Neuronal stem cell (in vitro differentiated cells): Measurements from ENCODE around the gene PANX2.
A peak's percentile ranks its signal among the peaks of the same experiment; 100 is the strongest.

Source experiments
- DNase-seq: peaks from one replicate; pipeline ENCODE4 v3.0.0-alpha.2; 2013; ENCODE audit warnings: low spot score
- H2AFZ ChIP-seq: one replicate; pipeline ENCODE4 v1.6.1; 2013; ENCODE audit warnings: mild to moderate bottlenecking, low read length, inconsistent platforms
- H2AK5ac ChIP-seq: 2 replicates; pipeline ENCODE4 v1.6.1; 2013; ENCODE audit warnings: low read depth, mild to moderate bottlenecking, inconsistent platforms, low read length, moderate library complexity, mixed read lengths
- H2BK120ac ChIP-seq: 2 replicates; pipeline ENCODE4 v1.6.1; 2013; ENCODE audit warnings: low read depth, mild to moderate bottlenecking, inconsistent platforms, low read length, moderate library complexity, mixed read lengths
- H2BK12ac ChIP-seq: one replicate; pipeline ENCODE4 v1.6.1; 2013; ENCODE audit warnings: low read length, inconsistent platforms
- H2BK15ac ChIP-seq: 2 replicates; pipeline ENCODE4 v1.6.1; 2013; ENCODE audit warnings: mild to moderate bottlenecking, low read length, inconsistent platforms, mixed read lengths
- H2BK5ac ChIP-seq: one replicate; pipeline ENCODE4 v1.6.1; 2013; ENCODE audit warnings: inconsistent platforms, mild to moderate bottlenecking, low read length, moderate library complexity
- H3K14ac ChIP-seq: one replicate; pipeline ENCODE4 v1.6.1; 2013; ENCODE audit warnings: low read length, inconsistent platforms
- H3K18ac ChIP-seq: 2 replicates; pipeline ENCODE4 v1.6.1; 2013; ENCODE audit warnings: low read length, inconsistent platforms
- H3K23ac ChIP-seq: 2 replicates; pipeline ENCODE4 v1.6.1; 2013; ENCODE audit warnings: low read depth, mild to moderate bottlenecking, mixed read lengths, low read length, inconsistent platforms; ENCODE audit not compliant: poor library complexity
- H3K27ac ChIP-seq: replicated peaks from 3 replicates; pipeline ENCODE4 v1.5.1; 2013; ENCODE audit warnings: low read length, inconsistent platforms
- H3K27me3 ChIP-seq, 3 experiments: 2 replicates each; pipeline ENCODE4 v1.6.1; 2013; ENCODE audit warnings: low read length in 3 of 3, mild to moderate bottlenecking in 2 of 3, inconsistent platforms in 1 of 3, low read depth in 1 of 3, mixed read lengths in 1 of 3, moderate library complexity in 1 of 3; ENCODE audit not compliant: control insufficient read depth in 3 of 3, insufficient read depth in 3 of 3
- H3K36me3 ChIP-seq, 2 donors: replicated peaks in 1 of 2; 2 replicates each; pipeline ENCODE4 v1.6.1; 2013; ENCODE audit warnings: low read length in 2 of 2; ENCODE audit not compliant: control insufficient read depth in 2 of 2, insufficient read depth in 2 of 2
- H3K4ac ChIP-seq: 2 replicates; pipeline ENCODE4 v1.6.1; 2013; ENCODE audit warnings: inconsistent platforms, mild to moderate bottlenecking, low read length, moderate library complexity
- H3K4me1 ChIP-seq, 2 donors: 1 replicate in 1 of 2; 2 replicates in 1 of 2; pipeline ENCODE4 v1.6.1; 2013; ENCODE audit warnings: low read length in 2 of 2, low read depth in 1 of 2; ENCODE audit not compliant: control insufficient read depth in 2 of 2, insufficient read depth in 1 of 2
- H3K4me2 ChIP-seq: one replicate; pipeline ENCODE4 v1.6.1; 2013; ENCODE audit warnings: mild to moderate bottlenecking, low read length, inconsistent platforms; ENCODE audit not compliant: insufficient read depth, poor library complexity, severe bottlenecking
- H3K4me3 ChIP-seq, 2 donors: 2 replicates each; pipeline ENCODE4 v1.5.1; 2013; ENCODE audit warnings: low read length in 2 of 2, mild to moderate bottlenecking in 2 of 2, inconsistent platforms in 1 of 2, moderate library complexity in 1 of 2
- H3K79me1 ChIP-seq: one replicate; pipeline ENCODE4 v1.6.1; 2013; ENCODE audit warnings: low read depth, mild to moderate bottlenecking, inconsistent platforms, low read length, moderate library complexity
- H3K9ac ChIP-seq: one replicate; pipeline ENCODE4 v1.6.1; 2013; ENCODE audit warnings: mild to moderate bottlenecking, low read depth, low read length, inconsistent platforms; ENCODE audit not compliant: poor library complexity
- H3K9me3 ChIP-seq, 2 donors: replicated peaks in 1 of 2; 2 replicates each; pipeline versions ENCODE3 to v1.6.1; 2013; ENCODE audit warnings: low read length in 2 of 2, mild to moderate bottlenecking in 2 of 2, inconsistent platforms in 1 of 2, low read depth in 1 of 2, mixed read lengths in 1 of 2, moderate library complexity in 1 of 2; ENCODE audit not compliant: control insufficient read depth in 2 of 2, insufficient read depth in 1 of 2
- H4K8ac ChIP-seq: one replicate; pipeline ENCODE4 v1.6.1; 2013; ENCODE audit warnings: low read depth, mild to moderate bottlenecking, inconsistent platforms, low read length, moderate library complexity
- H4K91ac ChIP-seq: one replicate; pipeline ENCODE4 v1.6.1; 2013; ENCODE audit warnings: low read length, low read depth, mild to moderate bottlenecking, inconsistent platforms; ENCODE audit not compliant: poor library complexity
- WGBS, 2 donors: extraction: QIAGEN DNeasy Blood & Tissue Kit; methylation state at CpG; one replicate each; pipeline ENCODE4 v1.1.7; 2013; ENCODE audit warnings: missing lambda C conversion rate in 2 of 2, mixed read lengths in 1 of 2; ENCODE audit not compliant: insufficient read length in 2 of 2, insufficient replicate concordance in 1 of 2; ENCODE audit errors: extremely low coverage in 2 of 2; 5-methylcytosine and 5-hydroxymethylcytosine counted together

PANX2 gene

DNA sequence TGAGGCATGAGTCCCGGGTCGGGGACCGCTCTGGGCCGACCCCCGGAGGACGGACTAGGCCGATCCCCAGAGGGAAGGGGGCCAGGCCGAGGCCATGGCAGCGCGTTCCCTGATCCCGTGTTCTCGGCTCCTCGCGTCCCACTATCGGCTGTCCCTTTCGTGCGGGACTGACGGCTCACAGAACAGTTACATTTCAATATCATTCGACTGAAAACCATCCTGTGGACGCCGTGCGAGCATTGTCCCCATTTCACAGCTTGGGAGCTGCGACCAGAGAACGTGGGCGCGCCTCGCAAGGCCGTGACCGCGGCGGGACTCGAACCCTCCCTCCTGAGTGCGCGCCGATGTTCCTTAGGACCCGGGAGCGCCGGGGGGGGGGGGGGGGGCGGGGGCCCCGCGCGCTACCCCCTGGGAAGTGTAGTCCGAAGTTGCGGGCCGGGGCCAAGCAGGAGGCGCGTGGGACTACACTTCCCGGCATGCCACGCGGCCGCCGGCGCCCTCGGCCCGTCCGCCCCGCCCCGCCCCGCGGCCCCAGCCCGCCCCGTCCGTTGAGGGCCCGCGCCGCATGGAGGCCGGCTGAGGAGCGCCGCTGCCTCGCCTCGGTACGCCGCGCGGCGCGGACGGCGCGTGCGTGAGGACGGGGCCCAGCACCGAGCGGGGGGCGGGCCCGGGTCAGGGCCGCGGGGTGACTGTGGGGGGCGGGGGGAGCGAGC is 15.0 kb downstream of the PANX2 start, which contains the start of gene TRABD:
Gene TRABD, plus strand, starts transcription at position 539 of the 713 bp plus-strand sequence. CDS start 7,148 bp downstream, outside the sequence.
- Histone ChIP-seq H2BK120ac (no peak within 1 kb of the TSS), H3K23ac (peak within 1 kb of the TSS; percentile 87), H2BK5ac (peak within 1 kb of the TSS; percentile 35), H3K14ac (peak within 1 kb of the TSS; percentile 89), H3K27ac (no peak within 1 kb of the TSS), H2AK5ac (peak within 1 kb of the TSS; percentile 96), H3K4me2 (peak within 1 kb of the TSS; percentile 74), H4K91ac (no peak within 1 kb of the TSS), H3K18ac (peak within 1 kb of the TSS; percentile 94), H3K36me3 (peaks cover 0 to 3% of the 10 kb centered on the region in 2 donors), H3K4ac (no peak within 1 kb of the TSS), H3K4me1 (peaks cover 6 to 16% of the 10 kb centered on the region in 2 donors), H2AFZ (peak within 1 kb of the TSS; percentile 91), H4K8ac (peak within 1 kb of the TSS; percentile 65), H3K4me3 (peak within 1 kb of the TSS; percentile 74 to 87), H3K79me1 (peaks cover 13% of the 10 kb centered on the region), H2BK12ac (peak within 1 kb of the TSS; percentile 84), H2BK15ac (peak within 1 kb of the TSS; percentile 98), H3K27me3 (peaks cover 0 to 12% (median 0%) of the 10 kb centered on the region in 3 experiments), H3K9ac (peak within 1 kb of the TSS; percentile 93), H3K9me3 (no peaks in the 10 kb centered on the region)
- DNase-seq: peak; percentile 81
- no CpG with 5 or more reads among the region's 90 CpGs for WGBS, 2 donors

DNA sequence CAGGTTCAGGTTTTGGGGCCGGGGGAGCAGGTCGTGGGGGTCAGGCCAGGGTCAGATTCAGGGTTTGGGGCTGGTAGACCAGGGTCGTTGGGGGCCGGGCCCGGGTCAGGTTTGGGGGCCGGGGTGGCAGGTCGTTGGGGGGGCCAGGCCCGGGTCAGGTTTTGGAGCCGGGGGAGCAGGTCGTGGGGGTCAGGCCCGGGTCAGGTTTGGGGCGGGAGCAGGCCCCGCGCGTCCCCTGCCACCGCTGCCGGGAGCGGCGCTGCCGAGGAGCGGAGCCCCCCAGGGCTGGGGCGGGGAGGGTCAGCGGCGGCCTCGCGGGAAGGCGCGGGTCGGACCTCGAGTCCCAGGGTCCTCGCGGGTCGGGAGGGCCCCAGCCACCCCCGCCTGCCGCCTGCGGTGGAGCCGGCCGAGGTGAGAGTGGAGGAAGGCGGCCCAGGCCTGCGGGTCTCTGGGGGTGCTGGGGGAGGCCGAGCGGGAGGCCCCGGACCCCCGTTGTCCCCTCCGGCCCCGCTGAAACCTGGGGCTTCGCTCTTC is 15.7 kb downstream of the PANX2 start:
- no peak for DNase-seq
- H3K23ac ChIP-seq: peak overlapping the region; percentile 73
- no peak overlapping the region for H2BK120ac ChIP-seq
- H2BK15ac ChIP-seq: no peak overlapping the region
- H3K36me3 ChIP-seq: peaks cover 0 to 3% of the 10 kb centered on the region in 2 donors
- H3K4me3 ChIP-seq: peak overlapping the region; percentile 74 to 87
- no peak overlapping the region for H3K4ac ChIP-seq
- H2BK12ac ChIP-seq: no peak overlapping the region
- peak overlapping the region; percentile 35 for H2BK5ac ChIP-seq
- H4K8ac ChIP-seq: no peak overlapping the region
- peak overlapping the region; percentile 93 for H3K9ac ChIP-seq
- H3K79me1 ChIP-seq: peaks cover 14% of the 10 kb centered on the region
- peak overlapping the region; percentile 74 for H3K4me2 ChIP-seq
- H3K27ac ChIP-seq: no peak overlapping the region
- H3K9me3 ChIP-seq: no peaks in the 10 kb centered on the region
- peak overlapping the region; percentile 37 for H2AK5ac ChIP-seq
- H2AFZ ChIP-seq: peak overlapping the region; percentile 83
- no peak overlapping the region for H4K91ac ChIP-seq
- H3K27me3 ChIP-seq: peaks cover 0 to 12% (median 0%) of the 10 kb centered on the region in 3 experiments
- peaks cover 6 to 16% of the 10 kb centered on the region in 2 donors for H3K4me1 ChIP-seq
- no CpG with 5 or more reads among the region's 47 CpGs for whole genome bisulfite sequencing, 2 donors
- H3K18ac ChIP-seq: peak overlapping the region; percentile 94
- H3K14ac ChIP-seq: peak overlapping the region; percentile 56

- peaks cover 0 to 12% (median 0%) of the 10 kb centered on the region in 3 experiments for H3K27me3 ChIP-seq
- H3K79me1 ChIP-seq: peaks cover 14% of the 10 kb centered on the region
- H3K4ac ChIP-seq: no peak overlapping the region
- WGBS, 2 donors: no CpG with 5 or more reads among the region's 26 CpGs
- H3K4me2 ChIP-seq: peak overlapping the region; percentile 74
- no peaks in the 10 kb centered on the region for H3K9me3 ChIP-seq
- peak overlapping the region; percentile 56 for H3K14ac ChIP-seq
- H3K23ac ChIP-seq: peak overlapping the region; percentile 65
- H2BK15ac ChIP-seq: no peak overlapping the region
- H4K91ac ChIP-seq: no peak overlapping the region
- H2BK12ac ChIP-seq: no peak overlapping the region
- H2BK5ac ChIP-seq: peak overlapping the region; percentile 35
- peaks cover 6 to 16% of the 10 kb centered on the region in 2 donors for H3K4me1 ChIP-seq
- H2AK5ac ChIP-seq: peak overlapping the region; percentile 47
- peak overlapping the region; percentile 74 to 87 for H3K4me3 ChIP-seq
- peaks cover 0 to 3% of the 10 kb centered on the region in 2 donors for H3K36me3 ChIP-seq
- no peak overlapping the region for H4K8ac ChIP-seq
- H2BK120ac ChIP-seq: no peak overlapping the region
- H3K27ac ChIP-seq: no peak overlapping the region
- H2AFZ ChIP-seq: peak overlapping the region; percentile 83
- peak overlapping the region; percentile 93 for H3K9ac ChIP-seq
- no peak for DNase-seq
- peak overlapping the region; percentile 94 for H3K18ac ChIP-seq
These were observed 16.4 kb downstream of the PANX2 start for GRCh38 chr22:50186761-50187523.
